ENCODE data around the gene DEXI. TPM values are rescaled to one million over a fixed set of nuclear protein-coding genes. Genes with fewer than 3 reads are reported as not detected.
A peak's percentile ranks its signal among the peaks of the same experiment; 100 is the strongest.
"Not testable (repeated sequence)": the region's sequence is repeated elsewhere in the genome, so short reads cannot be mapped to it uniquely, and the experiment has no call there.

The DEXI gene
- polyA plus RNA-seq, 1 donor: 55.3 TPM

DNA sequence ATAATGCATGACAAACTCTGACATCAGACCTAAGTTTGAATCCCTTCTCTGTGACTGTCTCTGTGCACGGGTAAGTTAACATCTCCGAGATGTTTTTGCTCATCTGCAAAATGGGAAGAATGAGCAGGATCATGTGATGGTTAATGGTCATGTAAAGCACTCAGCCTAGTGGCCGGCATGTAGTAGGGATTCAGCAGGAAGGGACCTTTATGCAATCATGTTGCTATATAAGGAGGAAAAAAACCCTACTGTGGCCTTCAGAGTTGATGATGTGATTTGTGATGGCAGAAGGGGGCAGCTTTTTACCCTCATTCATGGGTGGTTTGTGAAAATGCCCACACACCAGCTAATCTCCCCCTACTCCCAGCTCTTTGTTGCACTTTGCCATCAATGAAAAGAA, 26.2 kb upstream of the DEXI start:
- no peak for DNase-seq

DNA sequence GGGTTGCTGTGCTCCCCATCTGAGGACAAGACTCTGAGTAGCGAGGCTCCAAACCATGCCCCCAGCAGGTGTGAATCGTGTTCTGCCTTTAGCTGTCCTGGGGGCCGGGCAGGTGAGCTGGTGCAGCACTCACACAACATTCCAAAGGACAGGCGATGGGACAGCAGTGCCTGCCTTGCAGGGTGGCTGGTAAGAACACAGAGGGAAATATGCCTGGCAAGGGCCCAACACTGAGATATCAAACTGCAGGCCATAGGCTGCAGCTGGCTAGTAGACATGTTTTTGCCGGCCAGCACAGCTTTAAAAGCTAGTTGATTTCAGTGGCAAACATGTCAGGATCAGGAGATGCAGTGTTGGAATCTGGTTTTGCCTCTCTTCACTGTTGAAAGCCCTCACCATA, 25.7 kb upstream of the DEXI start:
- DNase-seq: no peak

DNA sequence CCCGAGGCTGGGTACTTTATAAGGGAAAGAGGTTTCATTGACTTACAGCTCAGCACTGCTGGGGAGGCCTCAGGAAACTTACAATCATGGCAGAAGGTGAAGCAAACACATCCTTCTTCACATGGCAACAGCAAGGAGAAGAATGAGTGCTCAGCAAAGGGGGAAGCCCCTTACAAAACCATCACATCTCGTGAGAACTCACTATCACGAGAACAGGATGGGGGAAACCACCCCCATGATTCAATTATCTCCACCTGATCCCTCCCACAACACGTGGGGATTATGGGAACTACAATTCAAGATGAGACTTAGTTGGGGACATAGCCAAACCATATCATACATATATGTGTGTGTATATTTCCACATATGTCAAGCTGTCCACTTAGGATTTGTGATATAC, 24.3 kb upstream of the DEXI start:
- DNase-seq: not testable (repeated sequence)

DNA sequence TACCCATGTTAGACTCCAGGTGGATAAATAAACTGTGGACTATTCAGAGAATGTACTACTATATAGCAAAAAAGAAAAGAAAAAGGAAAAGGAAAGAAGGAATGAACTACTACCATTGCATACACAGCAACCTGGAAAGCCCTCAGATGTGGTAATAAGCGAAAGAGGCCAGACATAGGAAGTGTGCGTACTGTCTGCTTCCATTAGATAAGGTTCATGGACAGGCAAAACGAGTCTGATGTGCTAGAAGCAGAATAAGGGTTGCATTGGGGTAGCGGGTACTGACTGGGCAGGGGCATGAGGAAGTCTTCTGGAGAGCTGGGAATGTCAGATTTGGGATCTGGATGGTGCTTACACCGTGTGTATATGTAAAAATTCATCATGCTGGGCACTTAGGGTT, 23.9 kb upstream of the DEXI start:
- no peak for DNase-seq

DNA sequence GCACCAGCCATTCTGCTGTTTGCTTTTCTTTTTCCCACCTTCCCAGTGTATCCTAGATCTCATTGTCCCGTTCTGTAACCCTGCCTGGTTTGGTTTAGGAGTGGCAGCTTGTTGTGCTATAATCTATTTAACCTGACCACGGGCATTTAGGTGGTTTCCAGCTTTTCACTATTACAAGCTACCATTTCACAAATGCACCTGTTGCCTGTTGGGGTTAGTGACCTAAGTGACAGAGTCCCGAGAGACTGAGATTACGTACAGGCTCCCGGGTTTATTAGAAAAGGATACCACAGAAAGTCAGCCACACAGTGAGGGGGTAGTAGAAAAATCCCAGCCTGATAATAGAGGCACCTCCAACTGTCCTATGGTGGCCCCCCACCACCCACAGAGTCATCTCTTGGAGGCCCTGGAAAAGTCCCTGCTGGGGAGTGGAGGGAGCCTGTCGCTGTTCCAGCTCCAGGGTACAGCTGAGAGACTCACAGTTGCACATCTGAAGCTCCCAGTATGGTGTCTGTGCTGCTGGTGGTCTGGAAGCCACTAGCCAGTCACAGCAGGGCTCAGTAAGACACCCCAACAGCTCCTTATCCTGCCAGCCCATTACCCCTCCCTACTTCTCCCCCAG, 23.3 kb upstream of the DEXI start:
- no peak for DNase-seq

DNA sequence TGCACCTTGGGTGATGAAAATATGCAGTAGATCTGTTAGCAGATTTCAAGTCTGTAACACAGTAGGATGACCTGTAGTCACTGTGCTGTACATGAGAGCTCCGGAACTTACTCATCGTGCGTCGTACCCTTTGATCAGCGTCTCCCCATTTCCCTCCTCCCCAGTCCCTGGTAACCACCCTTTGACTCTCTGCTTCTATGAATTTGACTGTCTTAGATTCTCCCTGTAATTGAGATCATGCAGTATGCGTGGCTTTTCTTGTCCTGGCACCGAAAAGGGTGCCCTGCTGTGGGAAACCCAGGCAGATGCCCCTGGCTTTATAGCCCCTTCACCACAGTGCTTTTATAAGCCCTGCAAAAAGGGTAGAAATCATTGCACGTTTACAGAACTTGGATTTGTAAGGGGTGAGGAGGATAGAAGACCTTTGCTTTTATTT, 22.6 kb upstream of the DEXI start:
- DNase-seq: no peak

DNA sequence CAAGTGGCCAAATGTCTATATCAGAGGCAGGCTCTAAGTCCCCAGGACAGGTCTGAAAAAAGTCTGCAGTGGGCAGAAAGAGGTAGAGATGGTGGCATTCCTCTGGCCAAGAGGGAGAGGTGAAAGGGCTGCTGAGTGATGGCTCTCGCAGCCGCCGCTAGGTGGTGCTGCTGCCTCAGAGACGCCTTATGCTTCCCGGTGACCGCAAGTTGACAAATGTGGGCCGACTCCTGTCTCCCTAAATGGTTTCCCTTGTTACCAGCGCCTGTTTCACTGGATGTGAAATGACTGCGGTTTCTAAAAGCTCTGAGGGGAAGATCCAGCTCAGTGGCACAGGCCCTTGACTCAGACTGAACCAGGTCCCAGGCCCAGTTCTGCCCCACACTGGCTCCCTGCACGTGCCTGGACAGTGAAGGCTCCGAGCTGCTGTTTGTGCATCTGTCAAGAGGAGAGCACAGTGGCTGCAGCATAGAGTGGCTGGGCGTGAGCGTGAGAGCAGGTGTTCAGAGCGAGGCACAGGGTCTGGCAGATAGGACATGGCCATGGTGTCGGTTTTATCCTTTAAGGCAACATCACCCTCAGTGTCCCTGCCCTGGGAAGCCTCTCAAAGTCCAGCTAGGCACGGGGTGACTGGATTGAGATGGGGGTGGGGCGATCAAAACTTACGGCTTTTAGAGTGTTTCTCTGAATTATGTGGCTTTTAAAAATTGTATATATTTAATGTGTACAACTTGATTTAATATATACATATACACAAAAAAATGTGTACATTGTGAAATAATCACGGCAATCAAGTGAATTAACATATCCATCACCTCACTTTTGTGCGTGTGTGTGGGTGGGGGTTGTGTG, 22.0 kb upstream of the DEXI start:
- peak; percentile 83 for DNase-seq

DNA sequence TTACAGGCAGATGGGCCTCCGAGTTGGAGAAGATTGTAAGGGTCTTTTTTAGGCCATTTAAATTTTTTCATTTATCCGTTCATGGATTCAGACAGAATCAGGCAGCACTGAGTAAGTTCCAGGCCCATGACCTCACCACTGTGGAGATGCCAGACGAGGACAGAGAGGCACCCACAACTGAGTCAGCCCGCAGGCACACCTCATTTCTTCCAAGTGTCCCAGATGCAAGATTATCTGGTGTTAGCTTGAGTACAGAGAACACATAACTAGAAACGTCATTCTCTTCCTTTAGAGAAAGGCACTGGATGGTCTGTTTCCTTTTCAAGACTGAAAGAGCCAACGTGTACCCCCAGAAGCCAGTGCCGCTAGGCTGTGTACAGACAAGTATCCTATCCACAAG, 19.0 kb upstream of the DEXI start:
- DNase-seq: no peak

DNA sequence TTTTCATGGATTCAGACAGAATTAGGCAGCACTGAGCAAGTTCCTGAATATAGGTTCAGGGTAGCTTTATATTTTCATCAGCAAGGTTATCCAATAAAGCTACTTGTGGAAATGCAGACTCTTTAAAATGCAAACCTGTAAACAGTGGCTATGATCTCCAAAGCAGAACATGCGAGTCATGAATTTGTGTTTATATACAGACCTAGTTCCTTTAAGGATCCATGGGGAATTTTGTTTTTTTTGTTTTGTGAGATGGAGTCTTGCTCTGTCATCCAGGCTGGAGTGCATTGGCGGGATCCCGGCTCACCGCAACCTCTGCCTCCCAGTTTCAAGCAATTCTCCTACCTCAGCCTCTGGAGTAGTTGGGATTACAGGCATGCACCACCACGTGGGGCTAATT, 16.9 kb upstream of the DEXI start:
- DNase-seq: no peak

DNA sequence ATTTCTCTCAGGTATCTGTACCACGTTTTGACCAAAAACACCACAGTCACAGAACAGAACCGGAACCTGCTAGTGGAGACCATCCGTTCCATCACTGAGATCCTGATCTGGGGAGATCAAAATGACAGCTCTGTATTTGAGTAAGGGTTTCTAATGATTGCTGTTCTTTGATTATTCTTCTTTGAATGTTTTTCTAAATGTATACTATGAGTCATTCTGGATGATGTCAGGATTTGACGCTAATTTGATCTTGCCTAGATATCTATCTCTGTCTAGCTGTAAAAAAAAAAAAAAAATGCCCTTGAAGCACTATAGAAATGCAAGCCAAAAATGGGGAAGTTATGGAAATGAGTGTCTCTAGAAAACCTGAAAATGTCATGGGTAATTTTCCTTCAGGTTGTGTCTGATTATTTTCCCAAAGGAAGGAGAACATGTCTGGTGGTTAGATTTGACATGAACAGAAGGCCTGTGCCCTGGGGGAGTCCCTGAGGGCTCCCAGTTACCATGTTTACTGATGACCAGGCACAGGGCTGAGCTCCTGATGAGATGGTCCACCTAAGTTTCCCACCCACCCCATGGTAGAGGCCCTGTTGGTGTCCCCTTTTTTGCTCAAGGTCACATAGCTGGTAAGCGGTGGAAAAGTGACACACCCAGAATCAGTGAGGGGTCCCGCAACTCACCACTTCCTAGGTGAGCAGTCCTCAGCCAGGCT, 15.7 kb upstream of the DEXI start:
- no peak for DNase-seq

DNA sequence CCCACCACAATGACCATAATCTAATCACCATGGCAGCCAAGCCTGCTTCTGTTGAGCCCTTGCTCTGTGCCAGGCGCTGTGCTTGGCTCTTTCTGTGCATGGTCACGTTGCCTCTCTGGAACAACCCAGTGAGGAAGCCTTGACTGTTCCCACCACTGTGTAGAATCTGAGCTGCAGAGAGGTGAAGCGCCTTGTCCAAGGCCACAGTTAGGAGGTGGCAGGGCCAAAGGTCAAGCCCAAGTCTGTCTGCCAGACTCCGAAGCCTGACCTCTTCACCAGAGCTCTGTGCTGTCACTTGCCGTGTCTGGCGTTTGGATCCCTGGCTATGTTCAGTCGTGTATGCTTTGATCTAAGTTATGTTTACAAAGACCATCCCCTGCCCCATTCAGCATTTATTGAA, 12.6 kb upstream of the DEXI start:
- no peak for DNase-seq

DNA sequence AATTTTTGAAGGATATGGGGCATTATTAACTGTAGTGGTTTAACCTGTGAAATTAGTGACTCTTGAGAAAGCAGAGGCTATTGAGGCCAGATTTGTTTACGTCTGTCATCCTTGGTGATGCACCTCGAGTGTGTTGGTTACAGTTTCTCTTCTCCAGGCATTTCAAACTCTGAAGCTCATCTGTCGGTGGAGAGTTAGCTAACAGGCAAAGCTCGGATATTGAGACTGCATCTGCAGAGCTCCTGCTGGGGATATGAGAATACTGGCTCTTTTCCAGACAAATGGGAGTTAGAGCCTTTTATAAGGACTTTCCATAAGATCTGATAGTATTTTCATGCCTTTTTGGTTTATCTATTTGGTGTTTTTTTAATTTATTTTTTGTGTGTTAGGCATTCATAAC, 8.8 kb upstream of the DEXI start:
- no peak for DNase-seq

DNA sequence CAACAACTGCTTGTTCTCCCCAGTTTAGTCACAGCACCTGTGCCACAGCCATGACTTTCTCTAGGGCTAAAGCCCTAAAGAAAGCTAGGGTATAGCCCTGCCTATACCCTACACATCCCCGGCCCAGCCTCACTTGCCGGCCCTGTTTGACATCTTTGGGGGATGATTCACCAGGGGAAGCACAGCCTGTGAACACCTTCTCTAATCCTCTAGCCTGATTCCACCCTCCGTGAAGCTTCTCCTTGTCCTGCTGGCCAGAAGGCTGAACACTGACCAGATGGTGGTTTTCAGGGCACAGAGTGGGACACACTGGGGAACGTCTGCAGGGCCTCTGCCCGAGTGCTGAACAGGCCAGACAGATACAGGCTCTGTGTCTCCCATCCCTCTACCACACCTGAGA, 8.1 kb upstream of the DEXI start:
- DNase-seq: no peak

DNA sequence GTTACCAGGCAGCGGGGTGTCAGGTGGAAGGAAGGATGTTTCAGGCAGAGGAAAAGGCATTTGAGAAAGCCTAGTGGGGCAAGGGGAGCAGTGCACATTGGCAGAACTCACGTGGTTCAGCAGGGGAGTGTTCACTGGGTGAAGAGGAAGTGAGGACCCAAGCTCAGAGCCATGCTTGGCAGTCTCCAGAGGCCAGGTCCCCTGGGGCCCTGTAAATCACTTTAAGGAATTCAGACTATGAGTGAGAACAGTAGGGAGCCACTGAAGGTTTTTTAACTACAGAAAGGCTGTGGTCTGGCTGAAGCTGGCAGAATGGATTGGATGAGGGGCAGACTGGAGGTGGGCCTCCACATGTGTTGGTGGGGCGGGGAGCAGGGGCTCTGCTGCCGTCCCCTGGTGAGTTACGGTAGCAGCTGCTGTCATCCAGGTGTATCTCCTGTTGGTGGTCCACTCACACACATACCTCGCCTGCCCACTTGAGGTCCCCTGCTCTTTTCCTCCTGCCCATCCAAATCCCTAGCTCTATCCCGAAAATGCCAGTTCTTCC, 7.2 kb upstream of the DEXI start:
- no peak for DNase-seq

DNA sequence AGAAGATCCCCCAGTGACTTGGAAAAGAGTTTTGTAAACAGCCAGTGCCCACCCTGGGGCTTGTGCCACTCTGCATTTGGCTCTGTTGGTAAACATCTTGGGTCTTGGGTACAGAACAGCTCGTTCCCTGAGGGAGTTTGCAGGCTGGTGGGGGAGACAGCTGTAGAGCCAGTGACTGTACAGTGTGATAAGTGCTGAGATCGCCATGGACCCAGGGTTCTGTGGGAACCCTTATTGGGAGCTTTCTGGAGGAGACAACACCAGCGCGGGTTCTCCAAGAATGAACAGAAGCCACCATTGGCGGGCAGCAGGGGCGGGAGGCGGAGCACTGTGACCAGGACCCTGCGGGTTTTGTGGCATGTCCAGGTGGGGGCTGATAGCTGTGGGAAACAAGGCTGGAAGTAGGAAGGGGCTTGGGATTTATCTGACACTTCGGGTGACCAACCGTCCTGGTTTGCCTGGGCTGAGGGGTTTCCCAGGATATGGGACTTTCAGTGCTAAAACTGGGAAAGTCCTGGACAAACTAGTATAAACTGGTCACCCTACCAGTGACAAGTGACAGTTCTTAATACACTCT, 5.0 kb upstream of the DEXI start:
- DNase-seq: no peak

DNA sequence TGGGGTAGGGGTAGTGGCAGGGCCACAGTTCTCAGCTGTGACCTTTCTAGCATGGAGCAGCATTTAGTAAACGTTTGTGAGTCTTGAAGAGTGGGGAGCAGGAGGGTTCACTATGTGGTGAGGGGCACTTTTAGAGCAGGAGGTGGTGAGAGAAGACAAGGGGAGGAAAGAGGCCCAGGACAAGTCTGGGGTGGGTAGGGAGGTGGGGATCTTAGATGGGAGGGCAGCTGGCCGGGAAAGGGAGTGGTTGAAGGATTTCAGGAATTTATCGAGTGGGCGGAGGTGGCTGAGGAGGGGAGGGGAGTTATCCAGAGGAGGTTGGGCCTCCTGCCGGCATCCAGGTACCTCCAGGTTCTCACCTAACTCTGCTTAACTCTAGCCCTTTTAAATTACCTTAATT, 4.0 kb upstream of the DEXI start:
- no peak for DNase-seq

DNA sequence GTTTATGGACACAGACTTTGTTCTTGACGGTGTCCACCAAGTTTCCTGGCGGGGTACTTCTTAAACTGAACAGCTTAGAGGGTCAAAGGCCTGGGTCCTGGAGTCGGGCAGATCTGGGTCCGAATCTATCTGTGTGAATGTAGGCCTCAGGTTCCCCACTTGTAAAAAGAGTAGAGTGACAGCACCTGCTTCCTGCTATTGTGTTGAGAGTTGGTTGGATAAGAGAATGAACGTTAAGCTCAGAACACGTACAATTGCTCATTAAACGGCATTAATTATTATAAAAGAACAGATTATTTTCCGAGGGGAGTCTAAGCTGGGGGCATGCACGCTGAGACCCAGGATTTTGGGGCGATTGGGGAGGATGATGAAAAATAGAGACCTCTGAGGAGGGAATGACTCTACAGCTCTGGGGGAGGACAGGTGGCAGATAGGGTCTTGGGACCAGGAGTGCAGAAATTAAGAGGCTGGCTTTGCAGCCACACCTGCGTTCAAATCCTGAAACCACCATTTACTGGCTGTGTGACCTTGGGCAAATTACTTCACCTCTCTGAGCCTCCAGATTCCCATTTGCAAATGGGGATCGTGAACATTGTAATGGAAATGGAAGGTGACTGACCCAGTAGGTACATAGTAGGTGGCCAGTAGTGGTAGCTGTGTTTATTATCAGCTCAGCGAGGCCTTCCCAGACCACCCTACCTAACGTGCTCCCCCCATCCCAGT, 3.0 kb upstream of the DEXI start:
- no peak for DNase-seq

DNA sequence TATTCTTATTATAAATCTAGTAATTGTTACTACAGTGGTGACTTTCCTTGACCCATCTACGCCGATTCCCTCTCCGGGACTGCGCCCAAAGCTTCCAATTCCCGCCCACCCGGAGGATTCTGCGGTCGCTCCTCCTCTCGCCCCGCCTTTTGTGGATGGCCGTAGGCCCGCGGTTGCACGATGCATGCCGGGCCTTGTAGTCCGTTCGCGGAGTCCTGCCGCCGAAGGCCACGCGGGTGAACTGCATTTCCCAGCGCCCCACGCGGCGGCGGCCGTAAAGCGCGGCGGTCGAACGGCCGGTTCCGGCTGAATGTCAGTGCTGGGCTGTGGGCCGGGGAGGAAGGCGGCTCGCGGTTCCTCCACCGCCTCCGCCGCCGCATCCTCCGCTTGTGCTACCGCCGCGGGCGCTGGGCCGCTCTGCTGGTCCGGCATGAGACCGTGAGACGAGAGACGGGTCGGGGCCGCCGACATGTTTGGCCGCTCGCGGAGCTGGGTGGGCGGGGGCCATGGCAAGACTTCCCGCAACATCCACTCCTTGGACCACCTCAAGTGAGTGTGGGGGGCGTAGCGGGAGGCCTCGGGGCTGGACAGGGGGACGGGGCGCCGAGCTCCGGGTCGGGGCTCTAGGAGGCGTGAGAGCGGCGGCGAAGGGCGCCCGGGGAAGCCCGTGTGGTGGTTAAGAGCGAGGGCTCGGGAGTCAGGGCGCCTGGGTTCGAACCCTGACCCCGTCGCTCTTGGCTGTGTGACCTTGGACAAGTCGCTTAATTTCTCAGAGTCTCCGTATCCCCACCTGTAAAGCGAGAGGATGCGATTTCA, 2.2 kb upstream of the DEXI start, which contains the start of gene CLEC16A:
Gene CLEC16A, plus strand, starts transcription at position 316 of the 816 bp plus-strand sequence. Its CDS starts 154 bp downstream, at position 470.
- peak; percentile 97 for DNase-seq

DNA sequence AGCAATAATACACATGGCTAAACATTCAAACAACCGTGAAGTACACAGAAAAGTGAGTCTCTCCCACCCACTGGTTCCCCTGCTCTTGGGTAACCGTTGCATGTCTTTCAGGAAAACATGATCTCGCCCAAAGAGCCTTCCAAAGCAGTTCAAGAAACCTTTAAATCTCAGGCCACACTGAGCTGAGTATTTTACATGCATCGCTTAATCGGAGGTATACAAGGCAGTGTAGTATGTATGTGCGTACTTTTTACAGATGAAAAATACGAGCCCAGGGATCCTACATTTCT, 741 bp upstream of the DEXI start:
- no peak for DNase-seq

DNA sequence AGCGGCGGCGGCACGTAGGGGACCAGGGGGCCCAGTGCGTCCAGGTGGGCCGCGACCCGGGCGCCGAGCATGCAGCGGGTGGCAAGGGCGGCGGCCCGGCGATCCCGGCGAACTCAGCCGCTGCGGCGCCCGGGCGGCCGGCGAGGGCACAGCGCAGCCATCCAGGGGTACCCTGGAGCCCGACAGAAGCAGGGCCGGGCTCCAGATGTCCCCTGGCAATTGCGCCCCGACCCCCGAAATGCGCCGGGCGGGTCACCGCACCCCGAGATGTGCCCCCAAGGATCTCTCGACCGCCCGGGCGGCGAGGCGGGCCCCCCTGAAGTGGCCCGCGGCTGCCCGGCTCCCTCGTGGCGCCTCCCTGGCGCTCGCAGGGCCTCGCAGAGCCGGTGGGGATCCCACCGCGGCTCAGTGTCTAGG, 325 bp downstream of the DEXI start:
- not testable (repeated sequence) for DNase-seq

DNA sequence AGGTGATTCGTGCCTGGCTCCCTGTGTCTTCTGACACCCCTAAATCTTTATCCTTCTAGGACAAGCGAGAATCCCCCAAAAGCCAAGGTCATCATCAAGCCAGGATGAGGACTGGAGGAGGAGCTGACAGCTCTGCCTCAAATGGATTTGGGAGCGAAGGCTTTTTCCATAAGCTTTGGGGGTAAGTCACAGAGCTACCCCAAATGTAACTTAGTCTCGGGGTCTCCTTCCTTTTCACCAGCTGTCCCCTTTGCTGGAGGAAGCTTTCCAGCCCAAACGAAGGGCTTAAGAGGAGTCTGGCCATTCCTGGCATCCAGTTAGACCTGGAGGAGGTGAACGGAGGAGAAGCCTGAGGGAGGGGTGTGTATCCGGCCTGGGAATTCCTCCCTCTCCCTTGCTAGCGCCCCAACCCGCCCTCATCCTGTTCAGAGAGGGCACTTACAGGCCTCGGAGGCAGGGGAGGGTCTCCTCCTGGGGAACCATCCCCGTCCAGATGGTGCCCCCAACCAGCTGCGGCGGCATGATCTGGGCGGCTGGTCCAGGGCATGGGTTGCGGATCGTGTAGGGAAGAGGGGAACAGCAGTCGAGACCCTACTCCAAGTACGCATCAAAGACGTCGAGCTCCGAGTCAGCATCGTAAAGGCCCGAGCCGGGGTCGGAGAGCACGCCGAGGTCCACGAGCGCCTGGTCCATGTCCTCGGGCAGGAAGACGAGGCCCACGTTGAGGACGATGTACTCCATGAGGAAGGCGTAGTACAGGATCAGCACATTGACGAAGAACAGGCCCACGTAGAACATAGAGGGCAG, 938 bp downstream of the DEXI start:
- DNase-seq: no peak

Data from hindlimb muscle (tissue), 1 donor.